ENCODE data around the gene SCIN. TPM values are rescaled to one million over a fixed set of nuclear protein-coding genes. Genes with fewer than 3 reads are reported as not detected.

SCIN gene
- total and polyA plus RNA-seq, 4 donors: 4.5 to 24.7 (median 11.4) TPM

GRCh38 chr7:12674861-12675260 is 104.3 kb downstream of the SCIN start:
- no peak overlapping the region for H3K27ac ChIP-seq (ENCODE audit: low read depth in 1 of 2, low read length in 1 of 2)
- H3K9ac ChIP-seq (ENCODE audit: insufficient read depth in 1 of 2, low read length in 2 of 2): no peak overlapping the region
- H3K36me3 ChIP-seq (ENCODE audit: control insufficient read depth in 4 of 4, insufficient read depth in 4 of 4, low read length in 4 of 4): no peaks in the 10 kb centered on the region
- no peaks in the 10 kb centered on the region for H3K27me3 ChIP-seq (ENCODE audit: control insufficient read depth in 3 of 3, insufficient read depth in 3 of 3, low read length in 2 of 3)
- no peaks in the 10 kb centered on the region for H3K9me3 ChIP-seq (ENCODE audit: control insufficient read depth in 4 of 4, insufficient read depth in 3 of 4, low read length in 3 of 4)
- no peak for TF ChIP-seq CTCF (IDR thresholded peaks at IDR 0.05; ENCODE audit: control extremely low read depth, extremely low read depth)
- peaks cover 0 to 11% (median 0%) of the 10 kb centered on the region in 5 donors for H3K4me1 ChIP-seq (ENCODE audit: control insufficient read depth in 5 of 5, insufficient read depth in 5 of 5, low read length in 5 of 5)
- DNase-seq (no peak), ATAC-seq (ENCODE audit: insufficient read depth, low FRiP score) (peak; percentile 89)
- 78 to 87% methylated on average over 4 of the region's 4 CpGs for WGBS, 2 donors
- H3K4me3 ChIP-seq: no peak overlapping the region

GRCh38 chr7:12683678-12684585 is 113.4 kb downstream of the SCIN start:
- Histone ChIP-seq H3K27ac (ENCODE audit: low read depth in 1 of 2, low read length in 1 of 2) (no peak overlapping the region), H3K36me3 (ENCODE audit: control insufficient read depth in 4 of 4, insufficient read depth in 4 of 4, low read length in 4 of 4) (no peaks in the 10 kb centered on the region), H3K27me3 (ENCODE audit: control insufficient read depth in 3 of 3, insufficient read depth in 3 of 3, low read length in 2 of 3) (peaks cover 0 to 3% (median 0%) of the 10 kb centered on the region in 3 donors), H3K4me1 (ENCODE audit: control insufficient read depth in 5 of 5, insufficient read depth in 5 of 5, low read length in 5 of 5) (peaks cover 0 to 12% (median 2%) of the 10 kb centered on the region in 5 donors), H3K9ac (ENCODE audit: insufficient read depth in 1 of 2, low read length in 2 of 2) (no peak overlapping the region), H3K9me3 (ENCODE audit: control insufficient read depth in 4 of 4, insufficient read depth in 3 of 4, low read length in 3 of 4) (no peaks in the 10 kb centered on the region), H3K4me3 (no peak overlapping the region)
- no peak for ATAC-seq (ENCODE audit: insufficient read depth, low FRiP score)
- TF ChIP-seq CTCF (IDR thresholded peaks at IDR 0.05; ENCODE audit: control extremely low read depth, extremely low read depth): no peak
- 70 to 83% methylated on average over 2 of the region's 2 CpGs for WGBS, 2 donors
- peak in 2 of 3 donors; percentile 33 to 41 for DNase-seq

- no peaks in the 10 kb centered on the region for H3K36me3 ChIP-seq (ENCODE audit: control insufficient read depth in 4 of 4, insufficient read depth in 4 of 4, low read length in 4 of 4)
- H3K9me3 ChIP-seq (ENCODE audit: control insufficient read depth in 4 of 4, insufficient read depth in 3 of 4, low read length in 3 of 4): no peaks in the 10 kb centered on the region
- ATAC-seq (ENCODE audit: insufficient read depth, low FRiP score): no peak
- no peak overlapping the region for H3K4me3 ChIP-seq
- H3K4me1 ChIP-seq (ENCODE audit: control insufficient read depth in 5 of 5, insufficient read depth in 5 of 5, low read length in 5 of 5): peaks cover 0 to 12% (median 2%) of the 10 kb centered on the region in 5 donors
- peaks cover 0 to 3% (median 0%) of the 10 kb centered on the region in 3 donors for H3K27me3 ChIP-seq (ENCODE audit: control insufficient read depth in 3 of 3, insufficient read depth in 3 of 3, low read length in 2 of 3)
- no peak for DNase-seq
- no peak overlapping the region for H3K27ac ChIP-seq (ENCODE audit: low read depth in 1 of 2, low read length in 1 of 2)
- no peak overlapping the region for H3K9ac ChIP-seq (ENCODE audit: insufficient read depth in 1 of 2, low read length in 2 of 2)
- TF ChIP-seq CTCF (IDR thresholded peaks at IDR 0.05; ENCODE audit: control extremely low read depth, extremely low read depth): no peak
- WGBS, 2 donors: 96% methylated on average over 19 of the region's 19 CpGs
Measured at GRCh38 chr7:12684733-12685132, 114.2 kb downstream of the SCIN start.

Measured in lung (tissue), 12 donors.